Measurements from ENCODE around the gene WNT3.

The WNT3 gene

GRCh38 chr17:46769531-46770438, 48.7 kb downstream of the WNT3 start:
- TF ChIP-seq TAF1 (IDR thresholded peaks at IDR 0.05; ENCODE audit: low read depth) (no peak), RAD21 (IDR thresholded peaks at IDR 0.05; ENCODE audit: low read depth) (no peak), YY1 (IDR thresholded peaks at IDR 0.05; ENCODE audit: low read depth) (no peak)

- TF ChIP-seq NFIC (IDR thresholded peaks at IDR 0.05) (no peak), CREB1 (IDR thresholded peaks at IDR 0.05; ENCODE audit: low read depth) (no peak), YY1 (IDR thresholded peaks at IDR 0.05; ENCODE audit: low read depth) (no peak), EP300 (IDR thresholded peaks at IDR 0.05; ENCODE audit: borderline replicate concordance) (no peak), USF1 (IDR thresholded peaks at IDR 0.05) (no peak), TEAD4 (IDR thresholded peaks at IDR 0.05) (no peak), EGR1 (IDR thresholded peaks at IDR 0.05) (no peak), FOXM1 (IDR thresholded peaks at IDR 0.05; ENCODE audit: borderline replicate concordance, low read depth) (no peak), ZBTB7A (IDR thresholded peaks at IDR 0.05; ENCODE audit: low read depth) (no peak), MAX (IDR thresholded peaks at IDR 0.05) (no peak), TCF12 (IDR thresholded peaks at IDR 0.05; ENCODE audit: low read depth) (no peak), RAD21 (IDR thresholded peaks at IDR 0.05; ENCODE audit: low read depth) (no peak), REST (IDR thresholded peaks at IDR 0.05; ENCODE audit: low read depth) (no peak), CEBPB (IDR thresholded peaks at IDR 0.05) (no peak), TAF1 (IDR thresholded peaks at IDR 0.05; ENCODE audit: low read depth) (no peak)
Measured at GRCh38 chr17:46768540-46768870, 50.0 kb downstream of the WNT3 start.

- TF ChIP-seq MAX (IDR thresholded peaks at IDR 0.05) (no peak), TCF12 (IDR thresholded peaks at IDR 0.05; ENCODE audit: low read depth) (no peak), TAF1 (IDR thresholded peaks at IDR 0.05; ENCODE audit: low read depth) (no peak), FOXM1 (IDR thresholded peaks at IDR 0.05; ENCODE audit: borderline replicate concordance, low read depth) (no peak), EP300 (IDR thresholded peaks at IDR 0.05; ENCODE audit: borderline replicate concordance) (no peak), RAD21 (IDR thresholded peaks at IDR 0.05; ENCODE audit: low read depth) (no peak), ZBTB7A (IDR thresholded peaks at IDR 0.05; ENCODE audit: low read depth) (no peak), USF1 (IDR thresholded peaks at IDR 0.05) (no peak), CREB1 (IDR thresholded peaks at IDR 0.05; ENCODE audit: low read depth) (no peak), NFIC (IDR thresholded peaks at IDR 0.05) (no peak), CEBPB (IDR thresholded peaks at IDR 0.05) (no peak), REST (IDR thresholded peaks at IDR 0.05; ENCODE audit: low read depth) (no peak), EGR1 (IDR thresholded peaks at IDR 0.05) (no peak), TEAD4 (IDR thresholded peaks at IDR 0.05) (no peak), YY1 (IDR thresholded peaks at IDR 0.05; ENCODE audit: low read depth) (no peak)
Measured at GRCh38 chr17:46766493-46767491, 51.7 kb downstream of the WNT3 start.

GRCh38 chr17:46765453-46765852, 53.0 kb downstream of the WNT3 start:
- TF ChIP-seq NFIC (IDR thresholded peaks at IDR 0.05): no peak
- TF ChIP-seq EP300 (IDR thresholded peaks at IDR 0.05; ENCODE audit: borderline replicate concordance): no peak
- no peak for TF ChIP-seq ZBTB7A (IDR thresholded peaks at IDR 0.05; ENCODE audit: low read depth)
- TF ChIP-seq EGR1 (IDR thresholded peaks at IDR 0.05): no peak
- TF ChIP-seq CREB1 (IDR thresholded peaks at IDR 0.05; ENCODE audit: low read depth): no peak
- TF ChIP-seq TCF12 (IDR thresholded peaks at IDR 0.05; ENCODE audit: low read depth): no peak
- TF ChIP-seq TAF1 (IDR thresholded peaks at IDR 0.05; ENCODE audit: low read depth): no peak
- no peak for TF ChIP-seq REST (IDR thresholded peaks at IDR 0.05; ENCODE audit: low read depth)
- TF ChIP-seq YY1 (IDR thresholded peaks at IDR 0.05; ENCODE audit: low read depth): no peak
- TF ChIP-seq RAD21 (IDR thresholded peaks at IDR 0.05; ENCODE audit: low read depth): no peak

All from Ishikawa (cell line).